Stimulated activated naive CD8-positive, alpha-beta T cell treated with anti-CD3 and anti-CD28 coated beads, Interleukin-15, amount 100 ng/mL, for 72 hours (primary cell): ENCODE results near the gene GPR179.
"Not testable (repeated sequence)": the region's sequence is repeated elsewhere in the genome, so short reads cannot be mapped to it uniquely, and the experiment has no call there.

ENCODE experiments used
- ATAC-seq: fragments of 150-1000 bp; cut with Tn5 transposase; 2 replicates; pipeline ENCODE4 v1.10.0; 2021; ENCODE audit warnings: mild to moderate bottlenecking, moderate library complexity
- DNase-seq, 2 donors: peaks; one replicate each; pipeline ENCODE4 v3.0.0; 2021 to 2022
- H3K27ac Mint-ChIP-seq, 2 donors: one replicate each; pipeline ENCODE4 v1.8.0; 2022; ENCODE audit warnings: mild to moderate bottlenecking in 2 of 2, mixed read lengths in 2 of 2, moderate library complexity in 2 of 2
- H3K27me3 Mint-ChIP-seq: one replicate; pipeline ENCODE4 v1.8.0; 2022; ENCODE audit warnings: mixed read lengths
- H3K4me1 Mint-ChIP-seq: one replicate; pipeline ENCODE4 v1.8.0; 2022; ENCODE audit warnings: mild to moderate bottlenecking, mixed read lengths
- H3K4me3 Mint-ChIP-seq, 2 donors: one replicate each; pipeline ENCODE4 v1.8.0; 2022; ENCODE audit warnings: mild to moderate bottlenecking in 2 of 2, mixed read lengths in 2 of 2, moderate library complexity in 1 of 2
- H3K9me3 Mint-ChIP-seq, 2 donors: one replicate each; pipeline ENCODE4 v1.8.0; 2022; ENCODE audit warnings: mixed read lengths in 2 of 2

The GPR179 gene

DNA sequence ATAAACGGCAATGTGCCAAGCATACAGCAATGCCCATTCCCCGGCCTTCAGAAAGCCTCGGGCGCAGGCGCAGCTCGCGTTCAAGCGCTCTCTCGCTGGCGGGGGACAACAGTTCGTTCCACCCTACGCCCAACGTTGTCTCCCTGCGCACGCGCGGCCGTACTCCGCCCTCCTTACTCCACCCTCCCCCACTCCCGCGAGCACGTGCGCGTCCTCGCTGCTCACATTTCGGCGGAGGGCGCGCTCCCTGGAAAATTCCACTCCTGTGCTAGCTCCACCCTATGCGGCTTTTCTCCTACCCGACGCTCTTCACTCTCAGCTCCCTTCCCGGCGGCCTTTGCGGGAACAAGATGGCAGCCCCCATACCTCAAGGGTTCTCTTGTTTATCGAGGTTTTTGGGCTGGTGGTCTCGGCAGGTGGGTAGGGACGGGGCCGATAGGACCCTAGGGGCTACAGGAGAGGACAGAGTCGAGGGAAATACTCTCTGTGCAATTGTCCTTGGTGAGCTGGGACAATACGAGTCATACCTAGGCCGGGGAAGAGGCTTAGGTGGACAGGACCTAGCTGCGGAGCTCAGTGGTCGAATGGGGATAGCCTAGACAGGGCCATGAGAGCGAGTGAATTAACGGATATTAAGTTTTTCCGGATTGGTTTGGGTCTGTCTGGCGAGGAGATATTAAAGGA is 46.8 kb downstream of the GPR179 start, which contains the start of gene MRPL45:
Gene MRPL45 (plus strand): TSS at position 335 of the 684 bp plus-strand sequence. CDS start 16 bp downstream, at position 351.
- peak within 1 kb of the TSS; percentile 99 for H3K27ac Mint-ChIP-seq
- H3K9me3 Mint-ChIP-seq, result not testable (repeated sequence)

DNA sequence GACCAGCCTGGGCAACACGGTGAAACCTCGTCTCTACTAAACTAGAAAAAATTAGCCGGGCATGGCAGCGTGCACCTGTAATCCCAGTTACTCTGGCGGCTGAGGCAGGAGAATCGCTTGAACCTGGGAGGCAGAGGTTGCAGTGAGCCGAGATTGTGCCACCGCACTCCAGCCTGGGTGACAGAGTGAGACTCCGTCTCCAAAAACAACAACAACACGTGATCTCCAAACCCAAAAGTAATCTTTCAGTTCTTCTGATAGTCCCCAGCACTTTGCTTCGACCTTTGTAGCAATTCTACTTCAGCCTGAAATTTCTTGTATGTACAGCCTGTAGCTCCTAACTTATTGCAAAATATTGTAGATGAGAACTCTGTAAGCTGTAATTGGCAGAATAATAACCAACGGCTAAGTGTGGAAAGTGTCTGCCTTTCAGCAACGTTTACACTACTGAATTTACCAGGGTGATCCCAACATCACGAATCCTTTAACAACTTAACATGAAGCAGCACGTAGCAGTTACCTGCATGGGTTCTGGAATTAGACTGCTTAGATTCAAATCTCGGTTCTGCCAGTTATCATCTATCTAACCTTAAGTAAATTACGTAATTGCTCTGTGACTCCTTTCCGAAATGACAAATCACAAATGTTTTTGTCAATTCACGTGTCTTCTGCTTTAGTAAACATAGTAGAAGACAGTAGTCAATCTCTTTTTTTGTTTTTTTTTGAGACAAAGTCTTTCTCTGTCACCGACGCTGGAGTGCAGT is 48.0 kb downstream of the GPR179 start:
- Mint-ChIP-seq H3K4me1 (peaks cover 14% of the 10 kb centered on the region), H3K4me3 (peak overlapping the region in 1 of 2 donors; percentile 97), H3K27ac (peak overlapping the region in 1 of 2 donors; percentile 52)
- not testable (repeated sequence) for DNase-seq, H3K27me3 Mint-ChIP-seq, ATAC-seq, H3K9me3 Mint-ChIP-seq

More for the DNA sequence above, 46.8 kb downstream of the GPR179 start, which contains the start of gene MRPL45:
- Mint-ChIP-seq H3K4me1 (peaks cover 14% of the 10 kb centered on the region), H3K4me3 (peak within 1 kb of the TSS; percentile 90 to 97)
- H3K27me3 Mint-ChIP-seq, result not testable (repeated sequence)
- peak; percentile 97 to 98 for DNase-seq
- peak; percentile 97 for ATAC-seq

DNA sequence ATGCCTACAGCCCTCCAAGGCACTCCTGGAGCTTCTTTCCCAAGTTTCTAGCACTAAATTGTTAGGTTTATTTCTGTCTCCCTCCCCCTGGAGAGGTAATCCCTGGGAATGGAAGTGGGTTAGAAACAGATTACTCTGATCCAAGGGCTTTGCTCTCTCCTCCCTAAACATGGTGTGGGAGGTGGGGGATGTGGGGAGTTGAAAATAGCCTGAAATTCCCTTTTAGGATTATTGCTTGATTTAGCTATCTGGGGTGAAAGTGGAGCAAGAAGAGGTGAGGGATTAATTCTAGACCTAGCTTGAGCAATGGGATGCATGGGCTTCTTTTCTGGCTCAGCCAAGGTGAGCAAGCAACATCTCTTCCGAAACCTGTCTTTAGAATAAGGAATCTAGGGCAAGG is 54.0 kb downstream of the GPR179 start:
- H3K4me1 Mint-ChIP-seq, H3K27ac Mint-ChIP-seq, H3K27me3 Mint-ChIP-seq, DNase-seq, H3K4me3 Mint-ChIP-seq, H3K9me3 Mint-ChIP-seq, ATAC-seq: not testable (repeated sequence)

DNA sequence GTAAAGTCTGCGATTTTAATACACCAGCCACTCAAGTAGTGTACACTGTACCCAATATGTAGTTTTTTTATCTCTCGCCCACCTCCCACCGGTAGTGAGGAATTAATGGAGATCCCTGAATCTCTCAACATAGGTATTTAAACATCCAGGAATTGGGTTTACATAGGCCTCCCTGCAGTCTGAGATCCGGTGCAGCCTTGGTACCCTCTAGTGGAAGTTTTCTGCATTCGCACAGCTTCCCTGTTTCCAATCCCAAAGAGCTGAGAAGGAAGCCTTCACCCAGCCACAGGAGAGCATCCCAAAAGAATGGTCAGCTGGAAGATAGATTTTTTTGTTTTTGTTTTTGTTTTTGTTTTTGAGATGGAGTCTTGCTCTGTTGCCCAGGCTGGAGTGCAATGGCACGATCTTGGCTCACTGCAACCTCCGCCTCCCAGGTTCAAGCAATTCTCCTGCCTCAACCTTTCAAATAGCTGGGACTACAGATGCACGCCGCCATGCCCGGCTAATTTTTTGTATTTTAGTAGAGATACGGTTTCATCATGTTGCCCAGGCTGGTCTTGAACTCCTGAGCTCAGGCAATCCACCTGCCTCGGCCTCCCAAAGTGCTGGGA is 55.4 kb downstream of the GPR179 start:
- not testable (repeated sequence) for H3K9me3 Mint-ChIP-seq, ATAC-seq, H3K4me1 Mint-ChIP-seq, H3K4me3 Mint-ChIP-seq, H3K27me3 Mint-ChIP-seq, H3K27ac Mint-ChIP-seq, DNase-seq

DNA sequence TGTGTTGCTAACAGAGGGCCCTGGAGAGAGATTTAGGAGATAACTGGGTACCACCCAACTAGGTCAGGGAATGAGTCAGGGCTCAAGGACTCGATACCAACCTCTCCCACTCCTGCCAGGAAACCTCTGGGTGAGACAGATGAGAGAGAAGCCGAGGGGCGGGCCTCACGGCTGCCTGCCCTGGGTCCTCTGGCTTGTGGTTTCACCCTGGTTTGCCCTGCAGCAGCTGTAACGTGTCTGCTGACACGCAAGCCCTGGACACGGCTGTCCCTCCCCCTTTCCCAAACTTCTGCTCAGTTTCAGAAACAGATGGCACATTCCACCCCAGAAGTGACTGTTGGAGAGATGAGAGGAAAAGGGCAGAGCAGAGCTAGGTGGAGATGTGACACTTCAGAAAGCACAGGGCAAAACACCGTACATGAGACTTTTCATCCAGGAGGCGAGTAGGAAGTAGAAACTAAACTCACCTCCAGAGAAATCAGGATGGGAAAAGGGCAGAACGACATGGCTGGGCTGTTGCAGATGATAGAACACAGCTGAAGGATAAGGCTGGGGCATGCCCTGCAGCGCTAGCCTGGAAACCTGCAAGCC is 57.2 kb downstream of the GPR179 start:
- not testable (repeated sequence) for H3K9me3 Mint-ChIP-seq, H3K4me1 Mint-ChIP-seq, H3K27ac Mint-ChIP-seq, H3K27me3 Mint-ChIP-seq
- DNase-seq (peak; percentile 15 to 24), ATAC-seq (peak; percentile 94)
- peak overlapping the region; percentile 44 to 58 for H3K4me3 Mint-ChIP-seq

DNA sequence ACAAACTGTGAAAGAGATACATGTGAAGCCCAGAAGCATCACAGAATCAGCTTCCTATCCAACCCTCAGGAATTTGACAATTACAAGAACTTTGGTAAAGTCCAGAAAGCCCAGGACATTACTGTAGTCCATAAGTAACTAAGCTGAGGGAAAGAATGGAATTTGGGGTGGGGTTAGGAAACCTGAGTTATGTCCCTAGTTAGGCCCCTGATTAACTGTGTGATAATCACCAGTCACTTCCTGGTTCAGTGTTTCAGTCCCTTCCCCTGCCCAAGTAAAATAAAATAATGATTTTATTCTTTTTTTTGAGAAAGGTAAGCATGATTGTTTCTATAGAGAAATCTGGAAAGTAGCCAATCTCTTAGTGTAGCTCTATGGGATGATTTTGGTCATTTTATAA is 57.8 kb downstream of the GPR179 start:
- H3K9me3 Mint-ChIP-seq, H3K4me3 Mint-ChIP-seq, H3K4me1 Mint-ChIP-seq: not testable (repeated sequence)

More for the DNA sequence above, 57.8 kb downstream of the GPR179 start:
- H3K27ac Mint-ChIP-seq, DNase-seq, H3K27me3 Mint-ChIP-seq: not testable (repeated sequence)
- peak; percentile 18 for ATAC-seq
